ENCODE data around the gene USP6NL. TPM values are rescaled to one million over a fixed set of nuclear protein-coding genes. Genes with fewer than 3 reads are reported as not detected.

Gene USP6NL
- total and polyA plus RNA-seq, 2 of the 8 experiments (the other 6 are each of a cell fraction or from before 2014, with no cell fraction given): 10.9 to 28.8 TPM

DNA sequence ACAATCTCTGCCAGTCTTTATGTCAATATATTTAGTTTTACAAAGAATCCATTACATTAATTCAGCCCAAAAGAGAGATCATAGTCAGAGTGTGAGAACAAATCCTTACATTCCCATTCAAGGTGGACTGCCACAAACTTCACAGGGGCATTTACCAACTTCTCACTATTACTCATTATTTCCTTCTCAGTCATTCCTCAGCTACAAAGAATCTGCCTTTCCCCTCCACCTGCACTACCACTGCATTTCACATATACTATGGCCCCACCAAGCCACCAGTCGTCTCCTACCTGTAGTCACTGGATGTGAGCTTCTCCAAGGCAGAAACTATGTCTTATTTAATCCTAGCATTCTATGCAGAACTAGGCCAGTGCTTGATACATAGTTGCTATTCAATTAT, 94.3 kb downstream of the USP6NL start (continued):
- TF ChIP-seq NANOG (IDR thresholded peaks at IDR 0.05; ENCODE audit: insufficient read depth, low read depth, low read length, poor library complexity, severe bottlenecking) (no peak), GABPA (IDR thresholded peaks at IDR 0.05; ENCODE audit: borderline replicate concordance, insufficient read depth, low read length) (no peak), TAF7 (optimal IDR thresholded peaks at IDR 0.05; ENCODE audit: borderline replicate concordance, low read depth, low read length) (no peak), RXRA (IDR thresholded peaks at IDR 0.05; ENCODE audit: insufficient read depth, low read depth, low read length) (no peak)
- TF ChIP-seq, protein P1, sequence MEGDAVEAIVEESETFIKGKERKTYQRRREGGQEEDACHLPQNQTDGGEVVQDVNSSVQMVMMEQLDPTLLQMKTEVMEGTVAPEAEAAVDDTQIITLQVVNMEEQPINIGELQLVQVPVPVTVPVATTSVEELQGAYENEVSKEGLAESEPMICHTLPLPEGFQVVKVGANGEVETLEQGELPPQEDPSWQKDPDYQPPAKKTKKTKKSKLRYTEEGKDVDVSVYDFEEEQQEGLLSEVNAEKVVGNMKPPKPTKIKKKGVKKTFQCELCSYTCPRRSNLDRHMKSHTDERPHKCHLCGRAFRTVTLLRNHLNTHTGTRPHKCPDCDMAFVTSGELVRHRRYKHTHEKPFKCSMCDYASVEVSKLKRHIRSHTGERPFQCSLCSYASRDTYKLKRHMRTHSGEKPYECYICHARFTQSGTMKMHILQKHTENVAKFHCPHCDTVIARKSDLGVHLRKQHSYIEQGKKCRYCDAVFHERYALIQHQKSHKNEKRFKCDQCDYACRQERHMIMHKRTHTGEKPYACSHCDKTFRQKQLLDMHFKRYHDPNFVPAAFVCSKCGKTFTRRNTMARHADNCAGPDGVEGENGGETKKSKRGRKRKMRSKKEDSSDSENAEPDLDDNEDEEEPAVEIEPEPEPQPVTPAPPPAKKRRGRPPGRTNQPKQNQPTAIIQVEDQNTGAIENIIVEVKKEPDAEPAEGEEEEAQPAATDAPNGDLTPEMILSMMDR (IDR thresholded peaks at IDR 0.05; ENCODE audit: control extremely low read depth in 1 of 3, insufficient read depth in 1 of 3, low read depth in 1 of 3, low read length in 3 of 3): no peak
